Measurements from ENCODE around the gene DEFB124.
A peak's percentile ranks its signal among the peaks of the same experiment; 100 is the strongest.

The DEFB124 gene

DNA sequence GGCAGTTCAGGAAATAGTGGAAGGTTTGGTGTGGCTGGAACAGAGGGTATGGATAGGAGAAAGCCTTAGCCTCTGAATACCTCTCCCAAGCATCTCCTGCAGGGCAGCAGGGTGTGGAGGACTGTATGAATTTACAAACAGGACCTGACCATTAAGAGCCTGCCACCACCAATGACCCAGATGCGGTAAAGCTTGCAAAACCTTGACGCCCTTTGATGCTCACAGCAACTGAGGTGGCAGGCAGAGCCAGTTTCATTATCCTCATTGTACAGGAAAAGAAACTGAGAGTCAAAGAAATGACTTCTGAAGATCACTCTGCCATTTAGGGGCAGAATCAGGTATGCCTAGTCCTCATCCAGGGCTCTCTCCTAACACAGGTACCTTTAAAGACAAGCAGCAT lies 41.7 kb upstream of the DEFB124 start:
- H3K18ac ChIP-seq (ENCODE audit: low read length), result no peak overlapping the region
- H2BK5ac ChIP-seq (ENCODE audit: low read length), result no peak overlapping the region
- peak overlapping the region; percentile 8 for H3K9ac ChIP-seq (ENCODE audit: low read length)
- DNase-seq, result no peak
- peaks cover 31% of the 10 kb centered on the region for H3K79me1 ChIP-seq (ENCODE audit: low read length)
- H2AK5ac ChIP-seq (ENCODE audit: low read length), result no peak overlapping the region
- no peak overlapping the region for H3K23ac ChIP-seq (ENCODE audit: low read length)
- H3K36me3 ChIP-seq (ENCODE audit: control insufficient read depth, insufficient read depth, low read length), result peaks cover 3% of the 10 kb centered on the region
- no peak overlapping the region for H3K27ac ChIP-seq (ENCODE audit: low read depth, low read length)
- H3K4me3 ChIP-seq (ENCODE audit: low read length), result no peak overlapping the region
- H4K5ac ChIP-seq (ENCODE audit: low read length), result no peak overlapping the region
- no peaks in the 10 kb centered on the region for H3K27me3 ChIP-seq (ENCODE audit: insufficient read depth, low read length, poor library complexity)
- WGBS (ENCODE audit: extremely low coverage, insufficient coverage, low lambda C conversion rate), result no CpG with 5 or more reads among the region's 2 CpGs
- H2BK15ac ChIP-seq (replicated peaks; ENCODE audit: low read depth), result no peak overlapping the region
- H3K4me2 ChIP-seq (ENCODE audit: low read length), result no peak overlapping the region
- no peak overlapping the region for H2BK120ac ChIP-seq (ENCODE audit: low read depth, low read length)
- peak overlapping the region; percentile 22 for H3K56ac ChIP-seq (ENCODE audit: low read length)
- no peak overlapping the region for H3K4ac ChIP-seq (ENCODE audit: low read depth, low read length)
- H3K79me2 ChIP-seq (ENCODE audit: control insufficient read depth, insufficient read depth, low read length), result peaks cover 31% of the 10 kb centered on the region
- H4K8ac ChIP-seq (ENCODE audit: low read depth, low read length), result no peak overlapping the region
- H3K4me1 ChIP-seq (ENCODE audit: control insufficient read depth, low read depth, low read length), result peaks cover 10% of the 10 kb centered on the region

DNA sequence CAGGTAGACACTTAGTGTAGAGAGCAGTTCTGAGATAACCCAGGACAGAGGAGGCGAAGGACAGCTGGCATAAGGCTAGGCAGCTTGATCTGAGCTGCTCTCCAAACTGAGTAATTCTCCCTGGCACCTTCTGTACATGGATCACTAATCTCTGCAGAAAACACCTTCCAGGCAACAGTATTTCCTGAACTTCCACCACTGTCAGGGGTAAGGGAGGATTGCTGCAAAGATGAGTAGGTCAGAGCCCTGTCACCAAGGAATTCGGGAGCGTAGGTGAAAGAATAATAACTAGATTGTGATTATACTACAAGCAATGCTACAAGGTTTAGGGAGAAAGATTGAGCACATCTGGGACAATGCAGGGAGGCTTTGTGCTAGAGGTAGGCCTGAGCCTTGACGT lies 41.2 kb upstream of the DEFB124 start:
- H3K4me1 ChIP-seq (ENCODE audit: control insufficient read depth, low read depth, low read length), result peaks cover 10% of the 10 kb centered on the region
- peaks cover 3% of the 10 kb centered on the region for H3K36me3 ChIP-seq (ENCODE audit: control insufficient read depth, insufficient read depth, low read length)
- H3K23ac ChIP-seq (ENCODE audit: low read length), result no peak overlapping the region
- no peak overlapping the region for H3K4me2 ChIP-seq (ENCODE audit: low read length)
- peaks cover 30% of the 10 kb centered on the region for H3K79me1 ChIP-seq (ENCODE audit: low read length)
- no peak overlapping the region for H4K5ac ChIP-seq (ENCODE audit: low read length)
- no peak overlapping the region for H3K4ac ChIP-seq (ENCODE audit: low read depth, low read length)
- no peak for DNase-seq
- H4K8ac ChIP-seq (ENCODE audit: low read depth, low read length), result no peak overlapping the region
- H3K27ac ChIP-seq (ENCODE audit: low read depth, low read length), result no peak overlapping the region
- no peaks in the 10 kb centered on the region for H3K27me3 ChIP-seq (ENCODE audit: insufficient read depth, low read length, poor library complexity)
- H3K18ac ChIP-seq (ENCODE audit: low read length), result no peak overlapping the region
- no CpG with 5 or more reads among the region's 4 CpGs for WGBS (ENCODE audit: extremely low coverage, insufficient coverage, low lambda C conversion rate)
- no peak overlapping the region for H3K4me3 ChIP-seq (ENCODE audit: low read length)
- peaks cover 31% of the 10 kb centered on the region for H3K79me2 ChIP-seq (ENCODE audit: control insufficient read depth, insufficient read depth, low read length)
- H3K56ac ChIP-seq (ENCODE audit: low read length), result peak overlapping the region; percentile 22
- peak overlapping the region; percentile 33 for H3K9ac ChIP-seq (ENCODE audit: low read length)
- H2BK120ac ChIP-seq (ENCODE audit: low read depth, low read length), result no peak overlapping the region
- no peak overlapping the region for H2BK5ac ChIP-seq (ENCODE audit: low read length)
- no peak overlapping the region for H2BK15ac ChIP-seq (replicated peaks; ENCODE audit: low read depth)
- no peak overlapping the region for H2AK5ac ChIP-seq (ENCODE audit: low read length)

DNA sequence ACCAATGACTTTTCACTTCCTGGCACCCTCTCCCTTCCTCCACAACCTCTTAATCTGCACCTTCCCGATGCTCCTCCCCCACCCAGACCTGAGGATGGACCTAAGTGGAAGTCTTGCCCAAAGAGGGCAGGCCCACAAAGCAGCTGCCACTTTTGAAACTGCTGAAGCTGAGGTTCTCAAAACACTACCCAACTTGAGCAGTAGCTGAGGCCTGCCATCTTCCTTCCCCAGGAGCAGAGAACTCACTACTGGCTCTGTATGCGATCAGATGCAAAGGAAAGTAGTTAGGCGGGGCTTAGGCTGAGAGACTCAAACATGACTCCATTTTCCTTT lies 40.8 kb upstream of the DEFB124 start:
- Histone ChIP-seq H3K9ac (ENCODE audit: low read length) (peak overlapping the region; percentile 99), H3K23ac (ENCODE audit: low read length) (no peak overlapping the region), H2BK120ac (ENCODE audit: low read depth, low read length) (no peak overlapping the region), H3K27me3 (ENCODE audit: insufficient read depth, low read length, poor library complexity) (no peaks in the 10 kb centered on the region), H2BK15ac (replicated peaks; ENCODE audit: low read depth) (no peak overlapping the region), H3K27ac (ENCODE audit: low read depth, low read length) (no peak overlapping the region), H3K18ac (ENCODE audit: low read length) (no peak overlapping the region), H3K56ac (ENCODE audit: low read length) (peak overlapping the region; percentile 97), H3K79me2 (ENCODE audit: control insufficient read depth, insufficient read depth, low read length) (peaks cover 31% of the 10 kb centered on the region), H3K4me3 (ENCODE audit: low read length) (no peak overlapping the region), H4K5ac (ENCODE audit: low read length) (no peak overlapping the region), H3K36me3 (ENCODE audit: control insufficient read depth, insufficient read depth, low read length) (peaks cover 3% of the 10 kb centered on the region), H3K4me2 (ENCODE audit: low read length) (peak overlapping the region; percentile 100), H3K4ac (ENCODE audit: low read depth, low read length) (no peak overlapping the region), H2AK5ac (ENCODE audit: low read length) (no peak overlapping the region), H3K4me1 (ENCODE audit: control insufficient read depth, low read depth, low read length) (peaks cover 10% of the 10 kb centered on the region), H4K8ac (ENCODE audit: low read depth, low read length) (no peak overlapping the region), H3K79me1 (ENCODE audit: low read length) (peaks cover 29% of the 10 kb centered on the region), H2BK5ac (ENCODE audit: low read length) (no peak overlapping the region)
- no peak for DNase-seq
- no CpG with 5 or more reads among the region's 3 CpGs for WGBS (ENCODE audit: extremely low coverage, insufficient coverage, low lambda C conversion rate)

DNA sequence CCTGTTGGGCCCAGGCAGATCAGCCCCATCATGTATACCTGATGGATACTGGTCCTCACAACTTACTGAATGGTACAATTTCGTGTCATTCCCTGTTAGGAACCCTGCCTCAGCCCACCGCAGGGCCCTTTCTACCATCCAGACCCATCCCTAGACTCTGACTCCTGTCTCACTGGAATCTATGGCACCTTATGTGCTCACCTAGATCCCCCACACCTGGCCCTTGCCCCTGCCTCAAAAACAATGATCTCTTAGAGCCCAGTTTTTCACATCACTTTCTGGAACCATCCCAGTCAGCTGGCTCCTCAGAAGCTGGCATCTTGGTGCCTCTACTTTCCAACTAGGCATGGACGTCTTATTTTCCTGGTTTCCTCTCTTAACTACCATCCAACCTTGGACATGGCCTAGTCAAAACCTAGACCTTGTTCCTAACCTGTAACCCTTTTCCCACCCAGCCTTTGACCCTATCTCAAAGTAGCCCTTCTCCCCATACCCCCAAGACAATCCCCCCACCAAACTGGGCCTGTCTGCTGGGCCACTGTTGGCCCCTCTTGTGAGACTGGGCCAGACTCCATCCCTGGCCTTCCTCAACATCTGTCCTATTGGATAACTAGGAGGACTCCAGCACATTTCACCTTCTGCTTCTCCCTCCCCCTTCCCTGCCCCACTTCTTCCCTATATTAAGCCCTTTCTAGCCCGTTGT lies 40.3 kb upstream of the DEFB124 start:
- Histone ChIP-seq H3K18ac (ENCODE audit: low read length) (no peak overlapping the region), H3K4me1 (ENCODE audit: control insufficient read depth, low read depth, low read length) (peaks cover 10% of the 10 kb centered on the region), H2BK120ac (ENCODE audit: low read depth, low read length) (no peak overlapping the region), H3K36me3 (ENCODE audit: control insufficient read depth, insufficient read depth, low read length) (peaks cover 3% of the 10 kb centered on the region), H3K79me2 (ENCODE audit: control insufficient read depth, insufficient read depth, low read length) (peaks cover 31% of the 10 kb centered on the region), H2BK5ac (ENCODE audit: low read length) (no peak overlapping the region), H3K4me2 (ENCODE audit: low read length) (peak overlapping the region; percentile 100), H3K56ac (ENCODE audit: low read length) (peak overlapping the region; percentile 97), H3K4ac (ENCODE audit: low read depth, low read length) (no peak overlapping the region), H3K27me3 (ENCODE audit: insufficient read depth, low read length, poor library complexity) (no peaks in the 10 kb centered on the region), H3K79me1 (ENCODE audit: low read length) (peaks cover 26% of the 10 kb centered on the region), H2AK5ac (ENCODE audit: low read length) (peak overlapping the region; percentile 54), H3K23ac (ENCODE audit: low read length) (peak overlapping the region; percentile 81), H4K8ac (ENCODE audit: low read depth, low read length) (no peak overlapping the region), H3K27ac (ENCODE audit: low read depth, low read length) (no peak overlapping the region), H3K9ac (ENCODE audit: low read length) (peak overlapping the region; percentile 99), H3K4me3 (ENCODE audit: low read length) (peak overlapping the region; percentile 91), H2BK15ac (replicated peaks; ENCODE audit: low read depth) (no peak overlapping the region), H4K5ac (ENCODE audit: low read length) (no peak overlapping the region)
- DNase-seq, result no peak
- no CpG with 5 or more reads among the region's 4 CpGs for WGBS (ENCODE audit: extremely low coverage, insufficient coverage, low lambda C conversion rate)

DNA sequence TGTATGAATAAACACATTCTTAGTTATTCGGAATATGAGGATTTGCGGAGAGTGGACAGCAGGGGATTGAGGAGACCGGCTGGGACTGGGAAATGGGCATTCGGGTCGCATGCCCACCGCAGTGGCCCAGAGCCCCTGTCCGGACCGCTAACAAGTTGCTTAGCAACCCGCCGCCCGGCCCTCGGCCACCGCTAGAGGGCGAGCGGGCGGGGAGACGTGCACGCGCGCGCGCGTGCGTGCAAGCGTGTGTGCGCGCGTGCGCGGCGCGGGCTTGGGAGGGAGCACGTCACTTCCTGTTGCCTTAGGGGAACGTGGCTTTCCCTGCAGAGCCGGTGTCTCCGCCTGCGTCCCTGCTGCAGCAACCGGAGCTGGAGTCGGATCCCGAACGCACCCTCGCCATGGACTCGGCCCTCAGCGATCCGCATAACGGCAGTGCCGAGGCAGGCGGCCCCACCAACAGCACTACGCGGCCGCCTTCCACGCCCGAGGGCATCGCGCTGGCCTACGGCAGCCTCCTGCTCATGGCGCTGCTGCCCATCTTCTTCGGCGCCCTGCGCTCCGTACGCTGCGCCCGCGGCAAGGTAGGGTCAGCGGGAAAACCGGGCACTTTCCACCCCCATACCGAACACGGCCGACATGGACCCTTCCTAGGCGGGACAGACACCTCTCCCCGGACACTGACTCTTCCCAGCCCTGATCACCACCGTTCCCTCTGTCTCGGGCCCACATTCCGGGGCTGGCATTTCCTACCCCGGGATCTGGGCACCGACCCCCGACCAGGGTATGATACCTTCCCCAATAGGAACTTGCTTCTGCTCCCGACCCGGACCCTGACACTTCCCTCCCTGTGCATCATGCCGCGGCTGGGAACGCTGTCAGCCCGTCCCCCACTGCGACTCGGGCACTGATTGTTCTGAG lies 39.5 kb upstream of the DEFB124 start, which contains the start of gene HM13:
Gene HM13 (plus strand): TSS at position 289 of the 918 bp plus-strand sequence. CDS start 110 bp downstream, at position 399.
- Histone ChIP-seq H2BK5ac (ENCODE audit: low read length) (peak within 1 kb of the TSS; percentile 9), H2BK15ac (replicated peaks; ENCODE audit: low read depth) (no peak within 1 kb of the TSS), H3K36me3 (ENCODE audit: control insufficient read depth, insufficient read depth, low read length) (peaks cover 3% of the 10 kb centered on the region), H3K9ac (ENCODE audit: low read length) (peak within 1 kb of the TSS; percentile 99), H3K4ac (ENCODE audit: low read depth, low read length) (no peak within 1 kb of the TSS), H3K56ac (ENCODE audit: low read length) (peak within 1 kb of the TSS; percentile 97), H4K8ac (ENCODE audit: low read depth, low read length) (no peak within 1 kb of the TSS), H3K4me1 (ENCODE audit: control insufficient read depth, low read depth, low read length) (peaks cover 10% of the 10 kb centered on the region), H2AK5ac (ENCODE audit: low read length) (peak within 1 kb of the TSS; percentile 54), H3K18ac (ENCODE audit: low read length) (peak within 1 kb of the TSS; percentile 46), H2BK120ac (ENCODE audit: low read depth, low read length) (no peak within 1 kb of the TSS), H3K4me2 (ENCODE audit: low read length) (peak within 1 kb of the TSS; percentile 100), H3K79me2 (ENCODE audit: control insufficient read depth, insufficient read depth, low read length) (peaks cover 31% of the 10 kb centered on the region), H3K27me3 (ENCODE audit: insufficient read depth, low read length, poor library complexity) (no peaks in the 10 kb centered on the region), H3K23ac (ENCODE audit: low read length) (peak within 1 kb of the TSS; percentile 81), H4K5ac (ENCODE audit: low read length) (no peak within 1 kb of the TSS), H3K27ac (ENCODE audit: low read depth, low read length) (no peak within 1 kb of the TSS), H3K79me1 (ENCODE audit: low read length) (peaks cover 26% of the 10 kb centered on the region), H3K4me3 (ENCODE audit: low read length) (peak within 1 kb of the TSS; percentile 91)
- DNase-seq, result peak; percentile 96
- no CpG with 5 or more reads among the region's 86 CpGs for WGBS (ENCODE audit: extremely low coverage, insufficient coverage, low lambda C conversion rate)
